PC-9 (cell line): ENCODE results near the gene VAMP5.

ENCODE experiments used
- EZH2 ChIP-seq: fragments of 200-600 bp; sonication (generic); IDR thresholded peaks from 2 replicates; pipeline ENCODE4 v1.8.0; 2017; ENCODE audit warnings: antibody characterized with exemption, low read depth
- TF ChIP-seq, protein P1 (sequence below): fragments of 200-600 bp; sonication (generic); conservative IDR thresholded peaks from 2 replicates; pipeline ENCODE4 v1.6.1; 2017; ENCODE audit warnings: mixed run types, antibody characterized with exemption, mild to moderate bottlenecking, moderate library complexity

DNA sequence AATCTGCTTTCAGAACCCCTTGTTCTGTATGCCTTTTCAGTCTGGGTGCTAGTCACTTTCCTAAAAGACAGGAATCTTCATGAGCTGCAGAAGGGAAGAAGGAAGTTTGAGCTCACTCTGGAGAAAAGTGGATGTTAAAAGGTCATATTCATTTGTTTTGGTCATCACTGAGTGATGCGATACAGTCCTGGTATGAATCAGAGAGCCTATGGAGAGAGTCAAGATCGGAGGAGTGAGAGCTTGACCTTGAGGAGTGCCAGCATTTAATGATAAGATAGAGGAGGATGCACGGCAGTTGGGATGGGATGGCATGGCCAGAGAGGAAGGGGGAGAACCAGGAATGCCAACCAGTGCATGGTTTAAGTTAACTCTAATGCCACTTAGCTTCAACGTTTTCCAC is 51.4 kb downstream of the VAMP5 start:
- TF ChIP-seq, protein P1, sequence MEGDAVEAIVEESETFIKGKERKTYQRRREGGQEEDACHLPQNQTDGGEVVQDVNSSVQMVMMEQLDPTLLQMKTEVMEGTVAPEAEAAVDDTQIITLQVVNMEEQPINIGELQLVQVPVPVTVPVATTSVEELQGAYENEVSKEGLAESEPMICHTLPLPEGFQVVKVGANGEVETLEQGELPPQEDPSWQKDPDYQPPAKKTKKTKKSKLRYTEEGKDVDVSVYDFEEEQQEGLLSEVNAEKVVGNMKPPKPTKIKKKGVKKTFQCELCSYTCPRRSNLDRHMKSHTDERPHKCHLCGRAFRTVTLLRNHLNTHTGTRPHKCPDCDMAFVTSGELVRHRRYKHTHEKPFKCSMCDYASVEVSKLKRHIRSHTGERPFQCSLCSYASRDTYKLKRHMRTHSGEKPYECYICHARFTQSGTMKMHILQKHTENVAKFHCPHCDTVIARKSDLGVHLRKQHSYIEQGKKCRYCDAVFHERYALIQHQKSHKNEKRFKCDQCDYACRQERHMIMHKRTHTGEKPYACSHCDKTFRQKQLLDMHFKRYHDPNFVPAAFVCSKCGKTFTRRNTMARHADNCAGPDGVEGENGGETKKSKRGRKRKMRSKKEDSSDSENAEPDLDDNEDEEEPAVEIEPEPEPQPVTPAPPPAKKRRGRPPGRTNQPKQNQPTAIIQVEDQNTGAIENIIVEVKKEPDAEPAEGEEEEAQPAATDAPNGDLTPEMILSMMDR = no peak
- no peak for TF ChIP-seq EZH2
